ENCODE results near the gene GIPR.
"Not testable (repeated sequence)": the region's sequence is repeated elsewhere in the genome, so short reads cannot be mapped to it uniquely, and the experiment has no call there.

The GIPR gene, protein sequence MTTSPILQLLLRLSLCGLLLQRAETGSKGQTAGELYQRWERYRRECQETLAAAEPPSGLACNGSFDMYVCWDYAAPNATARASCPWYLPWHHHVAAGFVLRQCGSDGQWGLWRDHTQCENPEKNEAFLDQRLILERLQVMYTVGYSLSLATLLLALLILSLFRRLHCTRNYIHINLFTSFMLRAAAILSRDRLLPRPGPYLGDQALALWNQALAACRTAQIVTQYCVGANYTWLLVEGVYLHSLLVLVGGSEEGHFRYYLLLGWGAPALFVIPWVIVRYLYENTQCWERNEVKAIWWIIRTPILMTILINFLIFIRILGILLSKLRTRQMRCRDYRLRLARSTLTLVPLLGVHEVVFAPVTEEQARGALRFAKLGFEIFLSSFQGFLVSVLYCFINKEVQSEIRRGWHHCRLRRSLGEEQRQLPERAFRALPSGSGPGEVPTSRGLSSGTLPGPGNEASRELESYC

GRCh38 chr19:45667620-45668341 is at the start of gene GIPR:
Gene GIPR (plus strand): TSS chr19:45668221. CDS start chr19:45669521, 1,300 bp downstream.
- no peak for DNase-seq

DNA sequence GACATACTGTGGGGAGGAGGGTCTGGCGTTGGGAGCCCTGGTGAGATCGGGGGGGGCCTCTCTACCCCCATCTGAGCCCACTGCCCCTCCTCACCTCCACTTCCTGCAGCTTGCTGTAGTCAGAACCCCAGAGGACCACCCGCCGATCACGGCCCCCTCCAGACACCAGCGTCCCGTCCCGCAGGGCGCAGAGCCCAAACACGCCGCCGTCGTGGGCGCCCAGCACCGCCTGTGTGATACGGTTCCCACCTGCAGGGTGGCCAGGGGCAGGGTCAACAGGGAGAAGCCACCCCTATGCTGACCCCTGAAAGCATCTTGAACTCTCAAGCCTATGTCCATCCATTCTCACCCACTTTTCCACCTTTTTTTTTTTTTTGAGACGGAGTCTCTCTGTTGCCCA is 46.6 kb upstream of the GIPR start:
- DNase-seq, result no peak

GRCh38 chr19:45621976-45622503 is 46.0 kb upstream of the GIPR start:
- DNase-seq, result no peak

- DNase-seq, result no peak
Measured at GRCh38 chr19:45623984-45624383, 44.0 kb upstream of the GIPR start.

DNA sequence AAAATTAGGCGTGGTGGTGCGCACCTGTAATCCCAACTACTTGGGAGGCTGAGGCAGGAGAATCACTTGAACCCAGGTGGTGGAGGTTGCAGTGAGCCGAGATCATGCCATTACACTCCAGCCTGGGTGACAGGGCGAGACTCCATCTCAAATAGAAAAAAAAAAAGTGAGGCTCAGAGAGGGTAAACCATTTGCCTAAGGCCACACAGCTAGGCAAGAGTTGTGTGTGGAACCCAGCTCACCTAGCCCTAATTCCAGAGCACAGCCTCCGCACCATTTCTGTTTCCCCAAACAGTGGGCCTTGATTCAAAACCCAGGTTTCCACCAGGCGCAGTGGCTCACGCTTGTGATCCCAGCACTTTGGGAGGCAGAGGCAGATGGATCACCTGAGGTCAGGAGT is 39.8 kb upstream of the GIPR start:
- not testable (repeated sequence) for DNase-seq

GRCh38 chr19:45629704-45630103 is 38.3 kb upstream of the GIPR start:
- DNase-seq, result no peak

- no peak for DNase-seq
Measured at GRCh38 chr19:45630463-45630862, 37.6 kb upstream of the GIPR start.

- DNase-seq, result no peak
Measured at GRCh38 chr19:45632468-45633196, 35.4 kb upstream of the GIPR start.

GRCh38 chr19:45636275-45636674 is 31.7 kb upstream of the GIPR start:
- DNase-seq, result no peak

GRCh38 chr19:45636902-45637301 is 31.1 kb upstream of the GIPR start:
- DNase-seq, result no peak

DNA sequence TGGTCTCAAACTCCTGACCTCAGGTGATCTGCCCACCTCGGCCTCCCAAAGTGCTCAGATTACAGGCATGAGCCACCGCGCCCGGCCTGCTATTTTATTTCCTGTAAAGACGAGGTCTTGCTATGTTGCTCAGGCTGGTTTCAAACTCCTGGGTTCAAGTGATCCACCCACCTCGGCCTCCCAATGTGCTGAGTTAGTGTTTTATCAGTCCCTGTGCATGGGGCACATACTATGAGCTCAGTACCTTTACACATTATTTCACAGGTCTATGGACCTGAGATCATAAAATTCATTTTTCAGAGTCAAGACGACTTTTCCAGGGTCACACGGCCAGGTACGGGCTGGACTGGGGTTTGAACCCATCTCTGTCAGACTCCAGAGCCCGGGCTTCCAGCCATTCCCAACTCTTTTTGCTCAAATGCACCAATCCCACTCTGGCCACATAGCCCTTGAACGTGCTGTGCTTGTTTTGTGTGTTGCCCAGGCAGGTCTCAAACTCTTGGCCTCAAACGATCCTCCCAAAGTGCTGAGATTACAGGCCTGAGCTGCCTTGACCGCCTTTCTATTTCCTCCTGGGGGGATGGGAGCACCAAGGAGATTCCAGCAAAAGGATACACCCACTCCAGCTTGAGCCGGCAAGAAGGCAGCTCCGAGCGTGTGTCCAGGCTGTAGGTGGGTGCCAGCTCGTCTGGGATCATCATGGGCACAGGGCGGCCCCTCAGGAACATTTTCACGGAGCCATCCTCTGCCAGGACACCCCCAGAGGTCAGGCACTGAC is 29.9 kb upstream of the GIPR start:
- DNase-seq, result no peak

DNA sequence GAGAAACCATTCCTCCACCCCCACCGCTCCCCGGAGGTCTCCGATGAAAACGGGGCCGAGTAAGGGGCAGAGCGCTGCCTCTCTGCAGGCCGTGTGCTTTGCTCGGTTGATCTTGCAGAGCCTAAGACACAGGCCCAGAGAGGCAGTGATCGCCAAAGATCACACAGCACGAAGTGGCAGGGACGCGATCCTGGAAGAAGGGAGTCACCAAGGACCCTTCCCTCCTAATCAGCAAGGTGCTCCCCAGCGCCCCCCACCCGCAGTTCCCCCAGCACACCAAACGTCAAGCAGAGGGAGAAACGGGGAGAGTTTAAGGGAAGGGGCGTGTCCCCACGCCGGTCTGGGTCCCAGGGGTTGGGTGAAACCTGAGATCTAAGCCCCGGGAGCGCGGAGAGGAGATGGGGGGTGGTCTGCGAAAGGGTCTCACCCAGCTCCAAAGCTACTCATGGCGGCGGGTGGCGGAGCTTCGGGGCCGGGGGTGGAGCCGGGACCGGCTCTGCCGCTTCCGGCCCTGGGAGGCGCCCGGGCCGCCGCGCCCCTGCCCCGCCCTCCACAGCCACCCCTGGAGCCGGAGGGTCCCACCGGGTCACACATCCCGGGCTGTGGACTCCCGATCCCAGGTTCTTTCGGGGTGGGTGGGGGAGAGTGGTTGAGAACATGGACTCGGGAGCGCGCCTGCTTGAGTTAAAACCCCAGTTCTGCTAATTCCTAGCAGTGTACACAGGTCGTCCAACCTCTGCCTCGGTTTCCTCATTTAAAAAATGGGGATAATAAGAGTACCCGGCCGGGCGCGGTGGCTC is 28.9 kb upstream of the GIPR start, which contains the start of gene EML2:
EML2 (minus strand) TSS at position 468 of the 800 bp plus-strand sequence; CDS start at position 447, 21 bp downstream.
- DNase-seq, result peak; percentile 30

GRCh38 chr19:45640849-45641273 is 27.2 kb upstream of the GIPR start:
- no peak for DNase-seq

- peak; percentile 77 for DNase-seq
Measured at GRCh38 chr19:45641274-45642105, 26.5 kb upstream of the GIPR start.

- peak; percentile 80 for DNase-seq
Measured at GRCh38 chr19:45643024-45643926, 24.7 kb upstream of the GIPR start.

- no peak for DNase-seq
Measured at GRCh38 chr19:45643927-45644771, 23.9 kb upstream of the GIPR start.

DNA sequence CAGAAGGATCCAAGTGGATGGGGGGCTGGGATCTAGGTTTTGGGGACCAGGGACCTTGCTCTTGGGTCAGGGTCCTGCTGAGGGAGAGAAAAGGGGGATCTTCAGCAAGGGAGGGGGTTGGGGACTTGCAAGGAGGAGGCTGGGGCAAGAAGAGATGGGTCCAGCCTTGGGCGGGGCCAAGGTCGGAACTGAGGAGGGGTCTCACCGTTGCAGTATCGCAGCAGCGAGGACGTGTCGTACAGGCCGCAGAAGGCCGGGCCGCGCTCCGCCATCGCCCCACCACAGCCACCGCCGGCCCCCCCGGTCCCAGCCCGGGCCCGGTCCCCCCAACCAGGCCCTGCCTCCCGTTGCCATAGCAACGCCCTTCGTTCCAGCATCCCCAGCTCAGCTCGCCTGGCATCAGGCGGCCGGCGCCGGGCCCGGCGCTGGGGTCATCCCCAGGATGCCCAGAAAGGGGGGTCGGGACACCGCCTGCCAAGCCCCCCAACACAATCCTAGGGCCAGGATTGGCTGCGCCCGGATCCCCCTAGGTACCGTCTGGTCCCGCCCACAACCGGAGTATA is 22.9 kb upstream of the GIPR start:
- DNase-seq, result no peak

Measured in GDM1 (cell line).